Natural killer cell treated with Interleukin-12 subunit alpha and Interleukin-12 subunit beta and Interleukin-15 and Interleukin-18, amount 100 ng/mL, for 72 hours (primary cell): ENCODE data around the gene EML1. TPM values are rescaled to one million over a fixed set of nuclear protein-coding genes. Genes with fewer than 3 reads are reported as not detected.

Source experiments
- ATAC-seq, 2 donors: fragments of 150-1000 bp; cut with Tn5 transposase in 1 of 2; sonication (Bioruptor Pico), chemical (Tn5 transposase) in 1 of 2; 2 replicates each; pipeline ENCODE4 v1.10.0; 2021
- DNase-seq: peaks from one replicate; pipeline ENCODE4 v3.0.0; 2022; ENCODE audit warnings: low spot score
- H3K27ac Mint-ChIP-seq, 2 donors: 1 replicate in 1 of 2; 2 replicates in 1 of 2; pipeline ENCODE4 v1.8.0; 2022; ENCODE audit warnings: mixed read lengths in 2 of 2, mild to moderate bottlenecking in 1 of 2, moderate library complexity in 1 of 2
- H3K27me3 Mint-ChIP-seq, 2 donors: 1 replicate in 1 of 2; 2 replicates in 1 of 2; pipeline ENCODE4 v1.8.0; 2022; ENCODE audit warnings: mixed read lengths in 2 of 2
- H3K36me3 Mint-ChIP-seq: one replicate; pipeline ENCODE4 v1.8.0; 2022; ENCODE audit warnings: mixed read lengths
- H3K4me1 Mint-ChIP-seq, 2 donors: 1 replicate in 1 of 2; 2 replicates in 1 of 2; pipeline ENCODE4 v1.8.0; 2022; ENCODE audit warnings: low read depth in 2 of 2, mixed read lengths in 2 of 2, mild to moderate bottlenecking in 1 of 2
- H3K4me3 Mint-ChIP-seq: one replicate; pipeline ENCODE4 v1.8.0; 2022; ENCODE audit warnings: mixed read lengths
- H3K9me3 Mint-ChIP-seq: 2 replicates; pipeline ENCODE4 v1.8.0; 2022; ENCODE audit warnings: mixed read lengths
- total RNA-seq, 2 donors: library from RNA; stranded (reverse); gene quantifications; one replicate each; pipeline ENCODE4 v1.2.3, GENCODE V29; 2022

Gene EML1
- total RNA-seq, 2 donors from 2014 or later: 1.4 TPM; not detected in 1

GRCh38 chr14:99809360-99809759, 16.1 kb downstream of the EML1 start:
- no peaks in the 10 kb centered on the region for H3K36me3 Mint-ChIP-seq
- no peaks in the 10 kb centered on the region for H3K9me3 Mint-ChIP-seq
- no peak overlapping the region for H3K27ac Mint-ChIP-seq
- peaks cover 37 to 58% of the 10 kb centered on the region in 2 donors for H3K27me3 Mint-ChIP-seq
- DNase-seq (no peak), ATAC-seq (no peak)
- no peak overlapping the region for H3K4me3 Mint-ChIP-seq
- H3K4me1 Mint-ChIP-seq: no peaks in the 10 kb centered on the region

DNA sequence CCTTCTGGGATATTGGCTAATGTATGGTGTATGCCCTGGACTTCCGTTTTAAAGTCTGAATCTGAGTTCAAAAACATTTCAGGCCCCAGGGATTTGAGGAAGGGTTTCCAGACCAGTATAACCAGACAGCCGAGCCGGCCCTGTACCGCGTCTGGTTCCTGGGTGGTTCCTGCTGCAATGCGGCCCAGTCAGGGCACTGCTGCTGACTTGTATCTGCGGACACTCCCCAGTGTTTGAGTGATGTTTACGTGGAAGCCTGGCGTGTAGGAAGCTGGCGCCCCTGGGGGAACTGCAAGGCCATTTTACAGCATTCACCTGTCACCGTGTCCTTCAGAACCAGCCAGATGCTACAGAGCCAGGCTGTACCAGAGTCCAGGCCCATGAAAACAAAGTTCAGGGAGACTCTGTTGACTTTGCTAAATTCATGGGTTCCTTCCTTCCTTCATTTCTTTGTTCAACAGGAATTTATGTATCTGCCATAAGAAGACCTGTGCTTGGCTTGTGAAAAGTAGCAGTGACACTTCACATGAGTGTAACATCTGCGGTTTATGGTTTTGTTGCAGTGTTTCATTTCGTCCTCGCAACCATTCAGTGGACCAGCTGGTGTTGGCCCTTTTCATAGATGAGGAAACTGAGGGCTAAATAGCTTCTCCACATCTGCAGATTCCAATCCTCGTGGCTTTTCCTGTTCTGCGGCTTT, 16.8 kb downstream of the EML1 start:
- ATAC-seq: no peak
- no peaks in the 10 kb centered on the region for H3K9me3 Mint-ChIP-seq
- H3K27me3 Mint-ChIP-seq: peaks cover 39 to 57% of the 10 kb centered on the region in 2 donors
- H3K4me3 Mint-ChIP-seq: no peak overlapping the region
- no peaks in the 10 kb centered on the region for H3K4me1 Mint-ChIP-seq
- no peak for DNase-seq
- no peaks in the 10 kb centered on the region for H3K36me3 Mint-ChIP-seq
- no peak overlapping the region for H3K27ac Mint-ChIP-seq

DNA sequence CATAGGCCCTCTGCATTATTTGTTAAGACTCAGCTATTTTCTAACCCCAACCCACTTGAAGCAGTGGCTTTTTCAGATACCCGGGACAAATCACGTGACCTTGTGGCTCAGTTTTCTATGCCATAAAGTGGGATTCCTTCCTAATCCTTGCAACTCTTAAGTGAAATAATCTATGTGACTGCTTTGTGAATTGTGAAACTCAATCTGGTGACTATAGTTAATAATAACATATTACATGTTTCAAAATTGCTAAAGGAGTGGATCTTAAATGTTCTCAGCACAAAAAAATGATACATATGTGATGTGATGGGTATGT, 17.3 kb downstream of the EML1 start:
- ATAC-seq: no peak
- Mint-ChIP-seq H3K4me1 (no peaks in the 10 kb centered on the region), H3K27me3 (peaks cover 37 to 52% of the 10 kb centered on the region in 2 donors), H3K4me3 (no peak overlapping the region), H3K36me3 (no peaks in the 10 kb centered on the region), H3K27ac (no peak overlapping the region), H3K9me3 (no peaks in the 10 kb centered on the region)
- no peak for DNase-seq

GRCh38 chr14:99812096-99812750, 19.0 kb downstream of the EML1 start:
- Mint-ChIP-seq H3K4me1 (no peaks in the 10 kb centered on the region), H3K27ac (no peak overlapping the region), H3K4me3 (no peak overlapping the region), H3K27me3 (peaks cover 31 to 50% of the 10 kb centered on the region in 2 donors), H3K9me3 (no peaks in the 10 kb centered on the region), H3K36me3 (no peaks in the 10 kb centered on the region)
- ATAC-seq (no peak), DNase-seq (no peak)

DNA sequence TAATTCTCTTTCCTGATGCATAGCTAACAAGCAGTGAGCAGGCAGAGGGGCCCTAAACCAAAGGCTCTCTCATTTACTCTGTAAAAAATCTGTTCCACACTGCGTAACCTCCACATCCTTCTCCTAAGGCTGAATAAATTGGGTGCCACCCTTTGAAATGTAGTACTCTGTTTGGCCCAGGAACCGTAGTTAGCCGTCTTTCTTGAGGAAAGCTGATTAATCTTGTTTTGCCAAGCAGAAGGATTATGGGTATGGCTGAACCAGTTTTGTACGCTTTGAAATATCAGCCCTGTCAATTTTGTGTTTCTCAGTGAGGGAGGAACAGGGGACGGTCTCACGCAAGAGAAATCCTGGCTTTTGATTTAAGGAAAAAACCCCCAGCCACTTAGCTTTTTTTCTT, 19.7 kb downstream of the EML1 start:
- Mint-ChIP-seq H3K27me3 (peaks cover 35 to 54% of the 10 kb centered on the region in 2 donors), H3K36me3 (no peaks in the 10 kb centered on the region), H3K4me1 (no peaks in the 10 kb centered on the region), H3K9me3 (no peaks in the 10 kb centered on the region), H3K4me3 (no peak overlapping the region), H3K27ac (no peak overlapping the region)
- DNase-seq (no peak), ATAC-seq (no peak)

- no peaks in the 10 kb centered on the region for H3K4me1 Mint-ChIP-seq
- H3K36me3 Mint-ChIP-seq: no peaks in the 10 kb centered on the region
- H3K27ac Mint-ChIP-seq: no peak overlapping the region
- DNase-seq (no peak), ATAC-seq (no peak)
- no peak overlapping the region for H3K4me3 Mint-ChIP-seq
- H3K9me3 Mint-ChIP-seq: no peaks in the 10 kb centered on the region
- H3K27me3 Mint-ChIP-seq: peaks cover 48 to 57% of the 10 kb centered on the region in 2 donors
Measured at GRCh38 chr14:99815696-99816095, 22.5 kb downstream of the EML1 start.

GRCh38 chr14:99816217-99816616, 23.0 kb downstream of the EML1 start:
- H3K36me3 Mint-ChIP-seq: no peaks in the 10 kb centered on the region
- DNase-seq: no peak
- no peaks in the 10 kb centered on the region for H3K4me1 Mint-ChIP-seq
- no peak overlapping the region for H3K4me3 Mint-ChIP-seq
- H3K9me3 Mint-ChIP-seq: no peaks in the 10 kb centered on the region
- ATAC-seq: no peak
- no peak overlapping the region for H3K27ac Mint-ChIP-seq
- H3K27me3 Mint-ChIP-seq: peaks cover 48 to 55% of the 10 kb centered on the region in 2 donors

DNA sequence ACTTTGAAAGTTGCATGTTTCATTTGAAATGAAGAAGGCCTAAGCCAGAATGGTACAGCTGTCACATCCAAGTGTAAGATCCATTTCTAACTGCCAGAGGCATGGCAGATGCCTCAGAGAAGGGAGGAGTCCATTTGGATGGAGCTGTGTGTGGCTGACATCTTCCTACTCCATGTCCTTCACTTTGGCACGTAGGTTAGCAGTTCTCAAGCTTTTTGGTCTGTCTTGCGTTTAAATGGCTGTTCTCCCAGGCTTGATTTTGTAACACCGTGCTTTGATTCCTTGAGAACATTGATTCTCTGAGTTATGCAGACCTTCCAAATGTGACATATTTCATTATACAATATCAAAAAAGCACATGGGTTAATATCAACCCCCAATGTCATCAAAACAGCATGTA, 23.4 kb downstream of the EML1 start:
- DNase-seq: no peak
- Mint-ChIP-seq H3K4me1 (peaks cover 3 to 4% of the 10 kb centered on the region in 2 donors), H3K4me3 (no peak overlapping the region), H3K36me3 (no peaks in the 10 kb centered on the region), H3K27me3 (peaks cover 50 to 55% of the 10 kb centered on the region in 2 donors), H3K9me3 (no peaks in the 10 kb centered on the region), H3K27ac (no peak overlapping the region)
- no peak for ATAC-seq

DNA sequence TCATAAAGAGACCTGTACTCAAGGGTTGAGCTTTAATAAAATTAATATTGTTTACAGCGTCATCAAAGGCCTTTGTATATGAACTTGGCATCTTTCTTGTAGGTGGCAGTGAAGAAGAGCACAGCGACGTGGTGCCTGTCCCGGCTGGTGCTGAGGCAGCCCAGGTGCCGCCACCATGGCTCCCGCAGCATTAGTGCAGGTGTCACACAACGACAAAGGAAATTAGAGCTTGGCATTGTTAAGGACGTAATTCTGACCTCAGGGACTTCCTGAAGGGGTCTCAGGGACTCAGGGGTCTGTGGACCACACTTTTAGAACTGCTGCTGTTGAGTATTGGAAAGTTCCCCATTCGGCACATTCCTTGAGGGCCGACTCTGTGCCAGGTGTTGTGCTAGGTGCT, 24.1 kb downstream of the EML1 start:
- H3K27me3 Mint-ChIP-seq: peaks cover 51 to 55% of the 10 kb centered on the region in 2 donors
- no peak for ATAC-seq
- no peak for DNase-seq
- peaks cover 8 to 10% of the 10 kb centered on the region in 2 donors for H3K4me1 Mint-ChIP-seq
- no peaks in the 10 kb centered on the region for H3K36me3 Mint-ChIP-seq
- no peak overlapping the region for H3K4me3 Mint-ChIP-seq
- no peaks in the 10 kb centered on the region for H3K9me3 Mint-ChIP-seq
- H3K27ac Mint-ChIP-seq: no peak overlapping the region

DNA sequence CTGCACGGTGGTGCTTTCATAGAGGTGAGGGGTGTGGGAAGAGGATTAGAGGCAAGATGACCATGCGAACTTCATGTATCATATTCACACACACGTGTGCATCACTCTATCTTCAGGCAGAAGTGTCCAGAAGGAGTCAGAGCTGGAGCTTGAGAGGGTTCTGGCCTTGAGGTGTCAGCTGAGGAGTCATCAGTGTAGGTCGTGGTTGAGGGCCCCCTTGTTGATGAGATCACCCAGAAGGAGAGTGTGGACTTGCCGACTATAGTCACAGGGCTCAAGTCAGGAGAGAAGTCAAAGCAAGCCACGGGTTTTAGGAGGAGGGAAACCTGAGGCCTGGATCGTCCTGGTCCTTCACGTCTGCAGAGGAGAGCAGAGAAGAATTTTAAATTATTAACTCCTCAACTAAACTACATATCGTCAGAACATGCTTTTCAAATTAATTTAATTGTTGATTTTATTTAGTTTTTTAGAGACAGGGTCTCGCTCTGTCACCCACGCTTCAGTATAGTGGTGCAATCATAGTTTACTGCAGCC, 25.4 kb downstream of the EML1 start:
- Mint-ChIP-seq H3K27ac (no peak overlapping the region), H3K4me1 (peaks cover 8 to 16% of the 10 kb centered on the region in 2 donors), H3K4me3 (no peak overlapping the region), H3K27me3 (peaks cover 55 to 65% of the 10 kb centered on the region in 2 donors), H3K36me3 (no peaks in the 10 kb centered on the region), H3K9me3 (no peaks in the 10 kb centered on the region)
- DNase-seq: no peak
- ATAC-seq: no peak

DNA sequence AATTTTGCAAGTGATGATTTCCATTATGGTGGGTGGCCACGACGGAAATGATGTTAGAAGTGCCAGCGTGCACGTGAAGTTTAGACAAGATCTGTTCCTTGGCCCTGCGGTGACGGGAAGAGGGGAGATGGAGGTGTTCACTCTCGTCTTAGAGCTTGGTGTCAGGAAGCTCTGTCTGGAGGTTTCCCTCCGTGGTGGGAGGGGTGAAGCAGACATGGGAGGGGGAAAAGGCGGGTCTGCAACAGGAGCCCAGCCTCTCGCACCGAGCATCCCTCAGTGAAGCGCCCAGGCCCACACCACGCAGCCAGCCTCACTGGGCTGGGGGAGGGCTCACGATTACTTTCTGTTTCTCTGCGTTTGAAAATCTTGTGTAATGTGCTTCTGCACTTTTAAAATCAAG, 26.3 kb downstream of the EML1 start:
- DNase-seq (no peak), ATAC-seq (peak; percentile 41 to 48)
- peaks cover 55 to 68% of the 10 kb centered on the region in 2 donors for H3K27me3 Mint-ChIP-seq
- no peak overlapping the region for H3K27ac Mint-ChIP-seq
- no peak overlapping the region for H3K4me3 Mint-ChIP-seq
- H3K4me1 Mint-ChIP-seq: peaks cover 8 to 16% of the 10 kb centered on the region in 2 donors
- no peaks in the 10 kb centered on the region for H3K36me3 Mint-ChIP-seq
- no peaks in the 10 kb centered on the region for H3K9me3 Mint-ChIP-seq

DNA sequence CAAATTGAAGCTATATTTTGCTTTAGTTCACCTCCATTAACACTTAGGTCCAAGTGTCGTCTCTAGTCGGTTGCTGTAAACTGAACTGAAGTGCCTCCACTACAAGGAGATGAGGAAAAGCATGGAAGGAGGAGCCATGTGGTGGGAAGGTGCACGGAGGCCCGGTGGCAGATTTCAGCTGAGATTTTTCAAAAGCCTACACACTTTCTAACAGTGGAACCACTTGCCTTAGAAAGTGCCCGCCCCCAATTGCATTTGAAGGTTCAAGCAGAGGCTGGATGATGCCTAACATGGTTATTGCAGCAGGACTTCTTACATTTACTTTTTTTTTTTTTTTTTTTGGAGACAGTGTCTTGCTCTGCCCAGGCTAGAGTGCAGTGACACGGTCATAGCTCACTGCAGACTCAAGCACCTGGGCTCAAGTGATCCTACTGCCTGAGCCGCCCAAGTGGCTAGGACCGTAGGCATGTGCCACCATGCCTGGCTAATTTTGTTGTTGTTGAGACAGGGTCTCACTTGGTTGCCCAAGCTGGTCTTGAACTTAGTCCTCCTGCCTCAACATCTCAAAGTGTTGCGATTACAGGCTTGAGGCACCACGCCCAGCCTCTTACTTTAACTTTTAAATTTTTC, 27.6 kb downstream of the EML1 start:
- H3K4me3 Mint-ChIP-seq: no peak overlapping the region
- H3K36me3 Mint-ChIP-seq: no peaks in the 10 kb centered on the region
- ATAC-seq (no peak), DNase-seq (no peak)
- peaks cover 52 to 74% of the 10 kb centered on the region in 2 donors for H3K27me3 Mint-ChIP-seq
- no peak overlapping the region for H3K27ac Mint-ChIP-seq
- H3K4me1 Mint-ChIP-seq: peaks cover 8 to 16% of the 10 kb centered on the region in 2 donors
- H3K9me3 Mint-ChIP-seq: no peaks in the 10 kb centered on the region

GRCh38 chr14:99821519-99822508, 28.6 kb downstream of the EML1 start:
- H3K27me3 Mint-ChIP-seq: peaks cover 56 to 81% of the 10 kb centered on the region in 2 donors
- H3K27ac Mint-ChIP-seq: peak overlapping the region in 1 of 2 donors; percentile 31
- DNase-seq: no peak

More at GRCh38 chr14:99821519-99822508, 28.6 kb downstream of the EML1 start:
- no peaks in the 10 kb centered on the region for H3K36me3 Mint-ChIP-seq
- peaks cover 8 to 16% of the 10 kb centered on the region in 2 donors for H3K4me1 Mint-ChIP-seq
- H3K9me3 Mint-ChIP-seq: no peaks in the 10 kb centered on the region
- H3K4me3 Mint-ChIP-seq: no peak overlapping the region
- no peak for ATAC-seq
